HG03520 (cell line): ENCODE data around the gene CAMK1D.
"Not testable (repeated sequence)": the region's sequence is repeated elsewhere in the genome, so short reads cannot be mapped to it uniquely, and the experiment has no call there.

ENCODE experiments used
- ATAC-seq: cut with Tn5 transposase; IDR thresholded peaks from one replicate; pipeline ENCODE4 v1.9.1; 2021; ENCODE audit warnings: mild to moderate bottlenecking, moderate library complexity; ENCODE audit not compliant: unreplicated experiment

The CAMK1D gene

GRCh38 chr10:12348870-12349628, at the start of gene CAMK1D:
CAMK1D (plus strand) TSS chr10:12349547.
- peak; percentile 41 for ATAC-seq

GRCh38 chr10:12301036-12301435, 48.3 kb upstream of the CAMK1D start:
- ATAC-seq = not testable (repeated sequence)

GRCh38 chr10:12308057-12308456, 41.3 kb upstream of the CAMK1D start:
- ATAC-seq = no peak

- ATAC-seq = no peak
Measured at GRCh38 chr10:12308736-12309375, 40.5 kb upstream of the CAMK1D start.

- ATAC-seq = not testable (repeated sequence)
Measured at GRCh38 chr10:12309783-12310182, 39.6 kb upstream of the CAMK1D start.

- no peak for ATAC-seq
Measured at GRCh38 chr10:12314836-12315235, 34.5 kb upstream of the CAMK1D start.

- no peak for ATAC-seq
Measured at GRCh38 chr10:12319076-12319475, 30.3 kb upstream of the CAMK1D start.

- no peak for ATAC-seq
Measured at GRCh38 chr10:12320892-12321291, 28.5 kb upstream of the CAMK1D start.

GRCh38 chr10:12321641-12322040, 27.7 kb upstream of the CAMK1D start:
- ATAC-seq = no peak

GRCh38 chr10:12322583-12323131, 26.7 kb upstream of the CAMK1D start:
- ATAC-seq = no peak

GRCh38 chr10:12324530-12324929, 24.8 kb upstream of the CAMK1D start:
- ATAC-seq = no peak

GRCh38 chr10:12327074-12327473, 22.3 kb upstream of the CAMK1D start:
- no peak for ATAC-seq

GRCh38 chr10:12327476-12327875, 21.9 kb upstream of the CAMK1D start:
- ATAC-seq = no peak

- ATAC-seq = not testable (repeated sequence)
Measured at GRCh38 chr10:12328312-12328711, 21.0 kb upstream of the CAMK1D start.

GRCh38 chr10:12332572-12333379, 16.6 kb upstream of the CAMK1D start:
- ATAC-seq = no peak

GRCh38 chr10:12333380-12334185, 15.8 kb upstream of the CAMK1D start:
- peak; percentile 57 for ATAC-seq

GRCh38 chr10:12334186-12334530, 15.2 kb upstream of the CAMK1D start:
- no peak for ATAC-seq

- ATAC-seq = not testable (repeated sequence)
Measured at GRCh38 chr10:12335169-12335568, 14.2 kb upstream of the CAMK1D start.

- no peak for ATAC-seq
Measured at GRCh38 chr10:12337453-12338372, 11.6 kb upstream of the CAMK1D start.

GRCh38 chr10:12338981-12339380, 10.4 kb upstream of the CAMK1D start:
- no peak for ATAC-seq
